NCI-H524 treated with DMSO at 0.1 percent for 48 hours (cell line): ENCODE data around the gene FBLIM1.

Source experiments
- DNase-seq: peaks from one replicate; lab custom pipeline; 2025; lab: John Stamatoyannopoulos, UW

FBLIM1 gene

DNA sequence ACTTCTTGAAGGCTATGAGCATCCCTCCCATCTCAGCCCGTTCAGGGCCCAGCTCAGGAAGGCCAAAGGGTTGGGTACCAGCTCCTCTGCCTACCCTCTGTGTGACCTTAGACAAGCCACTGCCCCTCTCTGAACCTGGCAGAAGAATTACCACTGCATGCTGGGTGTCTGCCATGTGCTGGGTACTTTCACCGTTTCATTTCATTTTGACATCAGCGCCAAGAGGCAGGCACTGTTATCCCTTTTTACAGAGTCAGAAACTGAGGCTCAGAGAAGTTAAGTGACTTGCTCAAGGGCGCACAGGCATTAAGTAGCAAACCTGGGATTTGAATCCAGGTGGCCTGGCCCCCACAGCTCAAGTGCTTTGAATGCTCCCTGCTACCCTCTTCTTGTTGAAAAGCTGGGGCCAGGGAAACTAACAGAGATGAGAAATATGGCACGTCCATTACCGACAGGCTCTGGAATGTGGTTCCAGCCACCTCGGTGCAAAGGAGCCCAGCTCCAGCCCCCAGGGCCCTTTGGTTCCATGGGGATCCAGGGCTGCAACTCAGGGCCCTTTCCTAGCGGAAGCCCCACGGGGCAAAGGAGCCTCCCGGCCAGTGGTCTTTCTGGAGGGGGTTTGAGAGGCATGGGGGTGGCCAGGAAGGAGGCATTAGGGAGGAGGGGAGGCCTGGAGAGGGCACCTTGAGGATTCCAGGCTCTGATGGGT lies 9.8 kb upstream of the FBLIM1 start:
- no peak for DNase-seq

DNA sequence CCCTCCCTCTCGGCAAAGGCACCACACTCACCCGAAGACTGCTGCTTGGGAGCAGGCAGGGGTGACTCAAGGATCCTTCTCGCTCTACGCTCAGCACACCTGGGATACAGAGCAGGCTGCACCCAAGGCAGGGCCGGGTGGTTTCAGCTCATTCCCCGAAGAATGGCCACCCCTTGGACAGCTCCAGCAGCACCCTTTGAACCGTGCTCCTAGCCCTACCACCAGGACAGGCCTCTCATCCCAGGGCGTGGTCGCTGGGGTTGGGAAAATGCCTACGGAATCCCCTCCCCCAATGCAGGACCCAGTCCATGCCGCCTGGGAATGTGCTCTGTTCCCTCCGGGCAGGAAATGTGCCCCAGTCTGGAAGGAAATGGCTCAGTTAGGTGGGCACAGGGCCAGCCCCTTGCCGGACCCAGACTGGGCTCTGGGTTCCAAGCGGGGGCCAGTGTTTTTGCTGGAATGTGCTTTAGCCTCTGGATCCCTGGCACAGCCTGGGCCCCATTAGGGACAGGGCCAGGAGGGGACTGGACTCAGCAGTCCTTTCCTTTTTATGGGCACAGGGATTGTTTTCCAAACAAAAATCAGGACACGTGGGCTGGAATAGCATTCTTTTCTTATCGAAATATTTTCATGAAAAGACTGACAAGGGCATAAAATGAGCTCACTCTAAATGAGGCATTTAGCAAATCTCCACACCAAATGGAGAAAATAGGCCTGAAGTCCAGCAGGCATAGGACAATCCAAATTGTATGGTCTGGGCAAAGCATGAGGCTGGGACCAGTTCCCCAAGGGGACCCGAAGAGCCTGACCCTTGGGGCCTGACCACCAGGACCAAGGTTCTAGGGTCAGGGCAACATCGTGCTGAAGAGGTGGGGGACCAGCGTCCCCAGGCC lies 8.9 kb upstream of the FBLIM1 start:
- no peak for DNase-seq

DNA sequence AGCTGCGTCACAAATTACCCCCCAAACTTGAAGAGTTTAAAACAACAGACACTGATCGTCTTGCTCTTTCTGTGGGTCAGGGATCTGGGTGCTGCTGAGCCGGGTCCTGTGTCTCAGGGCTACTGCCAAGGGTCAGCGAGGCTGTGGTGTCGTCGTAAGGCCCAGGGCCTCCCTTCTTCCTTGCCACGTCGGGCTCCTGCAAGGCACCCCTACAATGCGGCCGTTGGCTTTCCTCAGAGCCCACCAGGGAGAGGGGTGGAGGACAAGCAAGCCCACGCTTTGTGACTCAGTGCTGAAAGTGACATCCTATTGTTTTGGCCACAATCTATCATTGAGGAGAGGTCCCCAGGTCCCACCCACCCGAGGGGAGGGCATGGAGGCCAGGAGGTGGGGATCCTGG lies 7.7 kb upstream of the FBLIM1 start:
- no peak for DNase-seq

DNA sequence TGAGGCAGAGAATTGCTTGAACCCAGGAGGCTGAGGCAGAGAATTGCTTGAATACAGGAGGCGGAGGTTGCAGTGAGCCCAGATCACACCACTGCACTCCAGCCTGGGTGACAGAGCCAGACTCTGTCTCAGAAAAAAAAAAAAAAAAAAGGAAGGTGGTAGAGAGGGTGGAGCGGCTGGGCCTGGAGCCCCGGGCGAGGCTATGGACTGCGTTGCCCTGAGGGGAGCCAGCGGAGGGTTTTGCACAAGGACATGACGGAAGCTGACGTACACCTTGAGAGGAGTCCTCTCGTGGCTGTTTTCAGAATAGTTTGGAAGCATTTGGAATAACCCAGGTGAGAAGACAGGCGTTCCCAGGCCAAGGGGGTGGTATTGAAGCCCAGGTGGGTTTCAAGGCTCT lies 6.9 kb upstream of the FBLIM1 start:
- DNase-seq: no peak

DNA sequence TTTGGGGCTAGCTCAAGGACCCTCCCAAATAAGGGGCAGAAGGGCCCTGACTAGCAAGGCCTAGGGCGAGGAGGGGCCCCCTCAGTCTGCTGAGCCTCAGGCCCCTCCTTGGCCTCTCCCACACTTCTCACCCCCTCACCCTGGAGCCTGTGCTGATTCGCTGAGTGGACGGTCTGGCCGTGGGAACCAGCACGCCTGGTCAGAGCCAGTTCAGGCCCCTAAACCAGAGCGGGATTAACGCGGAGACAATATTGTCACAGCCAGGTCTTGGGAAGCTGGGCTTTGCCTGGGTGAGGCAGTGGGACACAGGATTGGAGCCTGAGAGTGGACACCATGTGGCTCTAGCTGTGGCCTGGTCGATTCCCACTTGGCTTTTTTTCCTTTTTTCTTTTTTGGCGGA lies 4.8 kb upstream of the FBLIM1 start:
- no peak for DNase-seq

DNA sequence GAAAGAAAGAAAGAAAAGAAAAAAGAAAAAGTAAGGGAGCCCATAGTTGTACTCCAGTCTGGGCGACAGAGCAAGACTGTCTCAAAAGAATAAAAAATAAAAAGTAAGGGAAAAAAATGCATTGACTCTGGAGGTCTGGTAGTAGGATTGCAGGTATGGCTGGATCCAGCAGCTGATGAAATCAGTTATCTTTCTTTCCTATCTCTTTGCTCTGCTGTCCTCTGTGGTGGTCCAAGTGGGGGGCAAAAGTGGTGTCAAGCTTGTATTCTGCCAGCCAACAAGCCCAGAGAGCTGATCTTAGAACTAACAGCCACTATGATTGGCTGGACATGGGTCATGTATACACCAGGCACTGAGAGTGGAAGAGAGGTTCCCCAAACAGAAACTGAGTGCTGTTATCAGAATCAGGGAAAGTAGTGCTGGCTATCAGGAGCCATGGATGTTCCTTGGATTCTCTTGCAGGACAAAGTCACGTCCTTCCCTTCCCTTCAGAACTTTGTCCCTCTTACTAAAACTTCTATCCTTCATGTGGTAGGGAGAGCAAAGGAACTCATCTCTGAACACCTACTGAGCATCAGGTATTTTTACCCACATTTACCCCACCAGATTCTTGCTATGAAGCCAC lies 3.5 kb upstream of the FBLIM1 start:
- no peak for DNase-seq

DNA sequence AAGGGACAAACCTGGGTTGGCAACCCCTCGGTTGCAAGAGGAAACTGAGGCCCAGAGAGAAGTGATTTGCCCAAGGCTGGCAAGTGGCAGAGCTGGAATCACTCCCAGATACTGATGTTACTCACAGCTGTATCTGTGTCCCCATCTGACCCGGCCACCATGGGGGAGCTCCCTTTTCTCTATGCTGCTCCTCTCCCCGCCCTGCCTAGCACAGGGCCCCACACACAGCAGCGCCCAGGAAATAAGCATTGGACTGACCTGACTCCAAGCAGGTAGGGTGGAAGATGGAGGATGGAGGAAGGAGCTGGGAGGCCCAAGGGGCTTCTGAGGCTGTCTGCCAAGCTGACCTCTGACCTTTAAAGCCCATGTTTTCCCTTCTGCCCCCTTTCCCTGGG lies 3.0 kb upstream of the FBLIM1 start:
- no peak for DNase-seq

DNA sequence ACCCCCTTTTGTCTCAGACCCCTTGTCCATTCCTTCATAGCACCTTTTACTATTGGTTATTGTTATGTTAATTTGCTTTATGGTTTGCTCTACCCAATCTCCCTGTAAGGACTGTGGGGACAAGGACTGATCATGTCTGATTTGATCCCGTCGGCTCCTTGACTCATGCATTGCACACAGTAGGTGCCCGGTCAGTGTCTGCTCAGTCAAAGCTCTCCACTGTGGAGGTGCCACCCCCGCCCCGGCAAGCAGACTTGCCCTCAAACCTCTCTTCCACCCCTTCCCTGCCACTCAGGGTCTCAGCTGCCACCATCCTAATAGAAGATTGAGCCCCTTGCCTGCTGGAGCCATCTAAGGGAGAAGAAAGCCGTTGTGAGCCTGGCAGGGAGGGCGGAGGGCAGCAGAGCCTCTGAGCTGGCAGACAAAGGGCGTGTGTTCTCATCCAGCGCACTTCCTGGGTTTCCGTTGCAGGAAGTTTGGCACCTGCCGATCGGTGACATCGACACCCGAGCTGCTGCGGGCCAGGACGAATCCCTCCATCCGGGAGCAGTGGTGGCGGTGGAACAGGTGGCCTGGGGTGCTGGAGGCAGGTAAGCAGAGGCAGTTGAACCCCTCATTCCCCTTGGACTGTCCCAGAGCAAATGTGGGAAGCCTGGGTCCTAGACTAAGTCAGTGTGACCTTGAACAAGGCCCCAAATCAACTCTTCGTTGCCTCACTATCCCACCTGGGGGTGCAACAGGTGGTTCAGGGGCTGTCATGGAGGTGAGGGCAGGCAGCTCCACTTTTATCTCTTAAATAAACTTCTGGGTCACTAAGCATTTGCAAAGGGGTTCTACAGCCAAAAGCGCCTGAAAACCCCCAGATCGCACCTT lies 2.2 kb upstream of the FBLIM1 start:
- no peak for DNase-seq

DNA sequence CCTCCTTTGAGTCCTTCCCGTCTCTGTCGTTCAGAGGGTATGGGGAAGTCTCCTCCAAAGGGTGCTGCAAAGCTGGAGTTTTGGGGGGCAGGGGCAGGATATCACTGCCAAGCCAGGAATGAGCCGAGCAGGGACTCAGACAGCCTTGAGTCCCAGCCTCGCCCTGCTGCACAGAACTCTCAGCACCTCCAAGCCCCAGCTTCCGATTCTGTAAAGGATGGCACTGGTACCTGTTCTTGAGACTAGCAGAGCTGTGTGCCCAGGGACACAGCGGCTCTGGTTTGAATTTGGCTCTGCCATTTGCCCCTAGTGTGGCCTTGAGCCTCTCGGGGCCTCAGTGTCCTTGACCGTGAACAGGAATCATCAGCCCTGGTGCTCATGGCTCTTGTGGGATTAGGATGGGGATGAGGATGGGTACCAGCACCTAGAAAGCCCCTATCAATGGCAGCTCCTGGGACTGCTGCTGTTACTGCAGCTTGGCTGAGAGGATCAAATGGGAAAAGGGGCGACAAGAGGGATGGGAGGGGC lies 1.5 kb upstream of the FBLIM1 start:
- DNase-seq: no peak

DNA sequence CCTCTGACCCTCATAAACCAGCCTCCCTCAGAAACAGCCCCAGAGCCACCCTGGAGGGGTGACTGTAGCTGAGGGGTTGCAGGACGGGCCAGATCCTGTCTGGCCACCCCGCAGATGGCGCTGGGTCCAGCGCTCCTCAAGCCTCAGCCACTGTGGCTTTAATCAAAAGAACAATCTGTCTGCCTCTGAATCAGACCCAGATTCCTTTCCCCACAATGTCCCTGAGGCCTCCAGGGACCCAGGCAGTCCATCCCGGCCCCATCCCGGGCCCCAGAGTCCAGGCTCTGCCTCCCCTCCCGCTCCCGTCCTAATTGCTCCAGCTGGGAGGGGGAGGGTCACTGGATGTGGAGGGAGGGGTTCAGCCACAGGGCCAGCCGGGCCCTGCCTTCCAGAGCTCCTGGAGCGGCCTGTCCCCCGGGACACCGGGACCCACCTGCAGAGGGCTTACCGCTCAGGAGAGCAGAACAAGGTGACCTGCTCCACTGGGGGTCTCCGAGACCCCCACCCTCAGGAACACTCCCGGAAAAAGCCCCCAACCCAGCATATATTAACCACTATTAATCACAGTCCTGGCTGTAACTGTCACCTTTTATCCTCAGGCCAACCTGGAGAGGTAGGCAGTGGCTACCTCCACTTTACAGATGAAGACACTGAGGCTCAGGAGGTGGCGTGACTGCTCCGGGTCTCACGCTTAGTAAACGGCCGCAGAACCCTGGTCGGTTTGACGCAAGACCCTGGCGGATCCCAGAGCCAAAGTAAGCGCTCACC lies 836 bp upstream of the FBLIM1 start:
- DNase-seq: no peak

DNA sequence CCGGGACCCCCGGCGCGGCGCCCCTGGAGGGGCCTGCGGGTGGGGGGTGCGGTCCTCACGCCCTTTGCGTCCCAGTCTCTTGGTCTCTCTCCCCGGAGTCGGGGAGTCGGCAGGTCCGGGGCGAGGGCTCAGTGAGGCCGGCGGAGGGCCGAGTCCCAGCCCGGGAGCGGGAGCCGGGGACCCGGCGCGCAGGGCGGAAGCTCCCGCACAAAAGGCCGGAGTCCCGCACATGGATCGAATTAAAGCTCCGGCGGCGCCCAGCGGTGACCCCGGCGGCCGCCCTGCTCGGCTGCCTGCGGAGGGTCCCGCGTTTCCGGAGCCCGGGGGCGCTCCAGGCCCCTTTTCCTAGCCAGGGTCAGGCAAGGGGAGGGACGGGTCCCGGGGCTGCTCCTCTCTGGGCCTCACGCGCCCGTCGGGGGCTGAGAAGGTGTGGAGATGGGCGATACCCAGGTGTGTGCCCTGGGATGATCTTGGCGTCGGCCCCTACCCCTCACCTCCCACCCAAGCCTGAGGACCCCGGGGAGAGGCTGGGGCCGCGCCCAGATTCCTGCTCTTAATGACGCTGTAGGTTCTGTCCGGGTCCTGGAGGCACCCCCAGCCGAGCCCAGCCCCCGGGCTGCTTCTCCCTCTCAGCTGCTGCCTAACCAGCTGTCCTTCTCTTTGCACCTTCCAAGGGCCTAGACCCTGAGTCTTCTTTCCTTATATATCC lies 512 bp downstream of the FBLIM1 start:
- DNase-seq: no peak

DNA sequence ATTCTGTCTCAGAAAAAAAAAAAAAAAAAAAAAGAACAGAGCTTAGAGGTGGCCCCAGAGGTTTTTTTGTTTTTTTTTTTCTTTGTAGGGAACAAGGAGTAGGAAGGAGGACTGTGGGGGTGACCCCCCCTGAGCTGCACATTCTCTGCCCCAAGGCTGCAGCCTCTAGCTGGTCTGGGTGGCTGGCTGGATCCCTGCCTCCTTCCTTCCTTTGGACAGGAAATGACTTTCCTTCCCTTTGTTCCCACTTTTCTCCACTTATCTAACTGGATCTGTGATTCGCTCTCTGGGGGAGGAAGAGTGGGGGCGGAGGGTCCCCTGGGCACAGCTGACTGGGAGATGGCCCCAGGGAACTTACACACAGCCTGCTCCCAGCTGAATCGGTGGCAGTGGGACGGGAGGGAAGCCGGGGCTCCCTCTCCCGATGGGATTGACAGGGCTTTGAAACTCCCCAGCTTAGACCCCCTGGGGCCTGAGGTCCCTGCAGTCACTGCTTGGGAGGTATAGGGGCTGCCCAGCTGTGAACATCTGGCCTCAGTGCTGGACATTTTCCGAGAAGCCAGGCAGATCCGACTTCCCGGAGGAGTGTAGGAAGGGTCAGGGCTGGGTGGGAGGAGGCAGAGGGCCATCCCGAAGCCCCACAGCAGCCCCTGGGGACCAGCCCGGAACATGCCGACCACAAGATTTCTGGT lies 2.1 kb downstream of the FBLIM1 start:
- DNase-seq: no peak

DNA sequence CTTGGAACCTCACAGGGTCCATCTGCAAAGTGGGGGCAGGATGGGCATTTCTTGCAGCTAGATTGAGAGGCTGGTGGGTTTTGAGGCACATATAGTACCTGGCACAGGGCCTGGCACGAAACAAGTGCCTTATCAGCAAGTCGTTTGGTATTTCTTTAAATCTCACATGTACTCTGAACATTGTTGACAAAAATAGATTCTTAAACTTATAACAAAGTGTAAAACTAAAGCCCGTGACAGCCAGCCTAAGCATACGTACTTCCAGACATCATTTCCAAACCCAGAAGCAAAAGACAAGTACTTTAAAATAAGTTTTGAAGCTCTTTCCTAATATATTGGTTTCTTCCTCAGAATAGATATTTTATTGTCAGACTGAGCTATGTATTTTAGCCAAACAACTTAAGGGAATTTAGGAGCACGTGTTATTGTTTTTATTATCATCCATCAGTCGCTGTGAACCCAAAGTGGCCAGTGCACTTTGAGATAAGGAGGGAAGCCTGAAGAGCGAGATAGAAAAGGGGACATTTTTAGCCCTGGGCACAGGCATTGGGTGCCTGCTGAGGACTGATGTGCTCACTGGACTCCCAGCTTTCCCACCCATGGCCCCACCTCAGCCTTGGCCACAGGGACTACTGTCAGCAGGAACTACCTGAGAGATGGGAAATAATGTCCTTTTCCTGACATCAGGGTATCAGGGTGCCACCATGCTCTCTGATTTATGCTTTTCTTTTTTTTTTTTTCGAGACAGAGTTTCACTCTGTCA lies 3.0 kb downstream of the FBLIM1 start:
- DNase-seq: no peak

DNA sequence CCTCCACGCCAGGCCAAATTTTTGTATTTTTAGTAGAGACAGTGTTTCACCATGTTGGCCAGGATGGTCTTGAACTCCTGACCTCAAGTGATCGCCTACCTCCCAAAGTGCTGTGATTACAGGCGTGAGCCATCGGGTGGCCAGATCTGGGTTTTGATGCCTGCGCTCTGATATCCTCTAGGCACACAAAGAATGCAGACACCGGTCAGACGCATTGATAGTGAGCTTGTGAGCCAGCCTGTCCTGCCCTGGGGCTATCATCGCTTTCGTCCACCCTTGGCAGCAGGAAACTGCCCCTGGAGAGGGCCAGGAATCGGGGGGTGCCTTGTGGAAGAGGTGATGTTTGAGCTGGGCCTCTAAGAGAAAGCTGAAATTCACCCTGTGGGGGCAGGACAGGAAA lies 4.0 kb downstream of the FBLIM1 start:
- no peak for DNase-seq

DNA sequence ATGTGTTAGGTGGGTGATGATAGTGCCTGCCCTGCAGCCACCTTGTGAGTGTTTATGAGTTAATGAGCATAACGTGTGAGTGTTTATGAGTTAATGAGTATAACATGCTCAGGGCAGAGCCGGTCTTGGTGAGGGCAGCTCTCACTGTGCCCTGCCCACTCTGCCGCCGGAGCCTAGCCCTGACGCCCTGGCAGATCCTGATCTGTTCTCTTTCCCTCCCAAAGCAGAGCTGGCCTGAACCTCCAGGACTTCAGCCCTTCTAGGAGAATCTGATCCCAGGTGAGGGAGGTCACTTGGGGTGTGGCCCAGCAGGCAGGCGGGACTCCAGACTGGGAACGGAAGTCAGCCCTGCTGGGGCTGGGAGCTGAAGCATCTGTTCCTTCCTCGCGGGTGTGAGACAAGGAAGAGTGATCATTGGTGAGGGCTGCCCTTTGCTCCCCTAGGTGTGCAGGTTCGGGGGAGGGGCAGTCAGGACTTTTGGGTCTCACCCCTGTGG lies 5.7 kb downstream of the FBLIM1 start:
- DNase-seq: no peak

DNA sequence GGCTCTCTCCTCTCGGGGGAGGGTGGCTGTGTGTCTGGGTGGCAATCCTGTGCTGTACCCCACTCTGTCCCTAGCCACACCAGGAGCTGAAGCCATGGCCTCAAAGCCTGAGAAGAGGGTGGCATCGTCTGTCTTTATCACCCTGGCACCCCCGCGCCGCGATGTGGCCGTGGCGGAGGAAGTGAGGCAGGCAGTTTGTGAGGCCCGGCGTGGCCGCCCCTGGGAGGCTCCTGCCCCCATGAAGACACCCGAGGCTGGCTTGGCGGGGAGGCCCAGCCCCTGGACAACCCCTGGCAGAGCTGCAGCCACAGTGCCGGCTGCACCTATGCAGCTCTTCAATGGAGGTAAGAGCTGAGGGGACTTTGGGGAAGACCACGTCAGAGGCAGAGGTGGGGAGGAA lies 6.3 kb downstream of the FBLIM1 start:
- DNase-seq: no peak

DNA sequence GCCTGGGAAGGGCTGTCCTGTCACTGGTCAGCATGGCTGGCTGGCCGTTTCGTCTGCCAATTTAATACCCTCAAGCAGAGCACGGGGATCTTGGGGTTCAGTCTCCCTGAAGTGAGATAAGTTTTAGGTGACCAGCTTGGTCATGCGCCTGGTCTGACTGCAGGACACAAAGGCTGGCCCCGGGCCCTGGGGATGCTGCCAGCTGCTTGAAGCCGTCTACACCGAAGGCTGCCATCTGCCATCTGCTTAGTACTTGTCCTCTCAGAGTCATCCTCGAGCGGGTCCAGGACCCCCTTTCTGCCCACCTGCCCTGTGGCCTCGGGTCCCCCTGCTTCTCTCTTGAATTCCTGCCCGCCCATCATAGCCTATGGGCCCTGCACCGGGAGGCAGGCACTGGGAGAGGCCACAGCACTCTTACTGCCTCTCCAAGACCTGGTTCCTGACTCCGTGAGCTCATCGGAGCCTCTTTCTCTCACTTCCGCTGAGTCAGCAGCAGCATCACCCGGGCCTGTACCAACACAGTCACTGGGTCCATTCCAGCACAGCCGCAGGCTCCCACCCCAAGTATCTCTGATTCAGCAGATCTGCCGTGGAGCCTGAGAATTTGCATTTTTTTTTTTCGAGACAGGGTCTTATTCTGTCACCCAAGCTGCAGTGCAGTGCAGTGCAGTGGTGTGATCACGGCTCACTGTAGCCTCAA lies 7.0 kb downstream of the FBLIM1 start:
- no peak for DNase-seq

DNA sequence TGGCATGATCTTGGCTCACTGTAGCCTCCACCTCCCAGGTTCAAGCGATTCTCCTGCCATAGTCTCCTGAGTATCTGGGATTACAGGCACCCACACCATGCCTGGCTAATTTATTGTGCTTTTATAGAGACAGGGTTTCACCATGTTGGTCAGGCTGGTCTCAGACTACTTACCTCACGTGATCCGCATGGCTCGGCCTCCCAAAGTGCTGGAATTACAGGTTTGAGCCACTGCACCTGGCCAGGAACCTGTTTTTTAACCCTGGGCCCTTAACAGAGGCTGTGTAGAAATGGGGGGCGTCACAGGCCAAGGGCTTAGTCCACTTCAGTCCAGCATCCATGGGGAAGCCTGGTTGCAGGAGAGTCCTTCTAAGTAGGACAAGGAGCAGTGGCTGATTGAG lies 9.3 kb downstream of the FBLIM1 start:
- no peak for DNase-seq
